GM20431 (cell line): ENCODE results near the gene FAM186B.
"Not testable (repeated sequence)": the region's sequence is repeated elsewhere in the genome, so short reads cannot be mapped to it uniquely, and the experiment has no call there.

ENCODE experiments used
- in situ Hi-C: fragments of 300-500 bp; cut with MseI, MboI; formaldehyde crosslinking; loops from one replicate; pipeline ENCODE4 v1.15.0; 2020; ENCODE audit warnings: low sequenced_read_pairs; ENCODE audit not compliant: unreplicated experiment

FAM186B gene

GRCh38 chr12:49605539-49605938 lies at the start of gene FAM186B:
Gene FAM186B (minus strand): TSS chr12:49605639. CDS start chr12:49605477, 162 bp downstream.
- in situ Hi-C loops: not testable (repeated sequence)

- in situ Hi-C loops: no loop called here
These were observed 49.3 kb upstream of the FAM186B start for GRCh38 chr12:49654715-49655114.

GRCh38 chr12:49652921-49653520 lies 47.6 kb upstream of the FAM186B start:
- in situ Hi-C loops: no loop called here

GRCh38 chr12:49651855-49652254 lies 46.4 kb upstream of the FAM186B start:
- in situ Hi-C loops: no loop called here

- in situ Hi-C loops: no loop called here
These were observed 44.5 kb upstream of the FAM186B start for GRCh38 chr12:49649892-49650291.

GRCh38 chr12:49649445-49649844 lies 44.0 kb upstream of the FAM186B start:
- in situ Hi-C loops: no loop called here

- in situ Hi-C loops: no loop called here
These were observed 43.2 kb upstream of the FAM186B start for GRCh38 chr12:49648712-49649003.

- in situ Hi-C loops: no loop called here
These were observed 42.6 kb upstream of the FAM186B start for GRCh38 chr12:49647827-49648711.

- in situ Hi-C loops: no loop called here
These were observed 41.6 kb upstream of the FAM186B start for GRCh38 chr12:49646871-49647654.

GRCh38 chr12:49646331-49646830 lies 40.9 kb upstream of the FAM186B start:
- in situ Hi-C loops: no loop called here

GRCh38 chr12:49645146-49646039 lies 40.0 kb upstream of the FAM186B start:
- in situ Hi-C loops: no loop called here

- in situ Hi-C loops: loop anchor here (5.0 kb wide), 1 partner anchor 68 kb away; no protein-coding TSS in a partner anchor
These were observed 39.2 kb upstream of the FAM186B start for GRCh38 chr12:49644620-49644994.

- in situ Hi-C loops: loop anchor here (5.0 kb wide), 1 partner anchor 68 kb away; no protein-coding TSS in a partner anchor
These were observed 38.7 kb upstream of the FAM186B start for GRCh38 chr12:49643961-49644619.

- in situ Hi-C loops: loop anchor here (5.0 kb wide), 1 partner anchor 69 kb away; no protein-coding TSS in a partner anchor
These were observed 37.7 kb upstream of the FAM186B start for GRCh38 chr12:49643135-49643534.

GRCh38 chr12:49642370-49642802 lies 36.9 kb upstream of the FAM186B start:
- in situ Hi-C loops: loop anchor here (5.0 kb wide), 1 partner anchor 70 kb away; no protein-coding TSS in a partner anchor

- in situ Hi-C loops: loop anchor here (5.0 kb wide), 1 partner anchor 70 kb away; no protein-coding TSS in a partner anchor
These were observed 36.4 kb upstream of the FAM186B start for GRCh38 chr12:49641748-49642369.

GRCh38 chr12:49636979-49637755 lies 31.7 kb upstream of the FAM186B start:
- in situ Hi-C loops: no loop called here

- in situ Hi-C loops: no loop called here
These were observed 31.1 kb upstream of the FAM186B start for GRCh38 chr12:49636574-49636973.
